ENCODE results near the gene INAVA. TPM values are rescaled to one million over a fixed set of nuclear protein-coding genes. Genes with fewer than 3 reads are reported as not detected.

INAVA gene
- total and polyA plus RNA-seq, 10 of the 15 experiments (the other 5 are each of a cell fraction or from before 2014, with no cell fraction given): 3.6 to 15.4 (median 9.5) TPM

DNA sequence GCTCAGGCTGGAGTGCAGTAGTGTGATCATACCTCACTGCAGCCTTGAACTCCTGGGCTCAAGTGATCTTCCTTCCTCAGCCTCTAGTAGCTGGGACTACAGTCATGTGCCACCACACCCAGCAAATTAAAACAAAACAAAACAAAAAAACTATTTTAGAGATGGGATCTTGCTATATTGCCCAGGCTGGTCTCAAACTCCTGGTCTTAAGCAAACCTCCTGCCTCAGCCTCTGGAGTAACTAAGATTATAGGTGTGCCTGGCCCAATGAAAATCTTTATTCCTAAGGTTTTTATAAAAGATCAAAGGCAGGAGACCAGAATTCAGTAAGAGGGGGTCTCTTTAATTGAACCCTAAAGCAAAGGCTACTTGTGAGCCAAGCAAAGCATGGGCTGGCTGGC lies 10.1 kb downstream of the INAVA start:
- no peak overlapping the region for H3K9ac ChIP-seq (ENCODE audit: control insufficient read depth, insufficient read depth, low read length)
- no peaks in the 10 kb centered on the region; the same call in 2 of the 3 replicates for H3K9me3 ChIP-seq (replicated peaks; ENCODE audit: control insufficient read depth, insufficient read depth, low read length)
- no peak overlapping the region for H3K4me3 ChIP-seq
- ATAC-seq (no peak), FAIRE-seq (no peak), DNase-seq (ENCODE audit: low read depth, low spot score) (no peak)
- no peak overlapping the region for H3K4me2 ChIP-seq (ENCODE audit: control insufficient read depth, insufficient read depth)
- CTCF ChIA-PET: interaction anchor here (1.1 to 9.2 kb wide), 6 partner anchors 12 to 67 kb away, joined by 3 to 131 read pairs (median 3); partner anchors contain the start of gene INAVA
- RAD21 ChIA-PET (ENCODE audit: unreplicated experiment): interaction anchor here (1.4 to 5.5 kb wide), 8 partner anchors 8 to 283 kb away, joined by 4 to 53 read pairs (median 8); no protein-coding TSS in a partner anchor
- no peaks in the 10 kb centered on the region for H4K20me1 ChIP-seq (ENCODE audit: control insufficient read depth, insufficient read depth)
- no peaks in the 10 kb centered on the region for H3K79me2 ChIP-seq (ENCODE audit: control insufficient read depth, insufficient read depth, low read length)
- no peak overlapping the region for H2AFZ ChIP-seq (ENCODE audit: control insufficient read depth, low read depth, low read length)
- BruUV-seq (replicated peaks): no TSS peak
- H3K36me3 ChIP-seq (ENCODE audit: control insufficient read depth in 2 of 2, insufficient read depth in 2 of 2, low read length in 1 of 2): peaks cover 0 to 20% of the 10 kb centered on the region in 2 experiments; a peak in 2 of 4 replicates
- SMC1A ChIA-PET (ENCODE audit: uncharacterized antibody, unreplicated experiment): interaction anchor here (1.0 to 11.7 kb wide), 10 partner anchors 12 to 283 kb away, joined by 3 to 193 read pairs (median 10); partner anchors contain the start of gene INAVA
- in situ Hi-C loops (cut with MboI) (loop anchor here (5.0 kb wide), 1 partner anchor 138 kb away; no protein-coding TSS in a partner anchor), intact Hi-C loops (cut with micrococcal nuclease; ENCODE audit: unreplicated experiment) (loop anchor here (5.0 kb wide), 2 partner anchors 37 to 277 kb away; no protein-coding TSS in a partner anchor)
- POLR2A ChIA-PET: interaction anchor here (0.9 to 6.3 kb wide), 6 partner anchors 8 to 277 kb away, joined by 3 to 60 read pairs (median 6); partner anchors contain the start of gene INAVA
- H3K4me1 ChIP-seq (ENCODE audit: control insufficient read depth, insufficient read depth, low read length): peaks cover 12% of the 10 kb centered on the region
- TF ChIP-seq, protein P1, sequence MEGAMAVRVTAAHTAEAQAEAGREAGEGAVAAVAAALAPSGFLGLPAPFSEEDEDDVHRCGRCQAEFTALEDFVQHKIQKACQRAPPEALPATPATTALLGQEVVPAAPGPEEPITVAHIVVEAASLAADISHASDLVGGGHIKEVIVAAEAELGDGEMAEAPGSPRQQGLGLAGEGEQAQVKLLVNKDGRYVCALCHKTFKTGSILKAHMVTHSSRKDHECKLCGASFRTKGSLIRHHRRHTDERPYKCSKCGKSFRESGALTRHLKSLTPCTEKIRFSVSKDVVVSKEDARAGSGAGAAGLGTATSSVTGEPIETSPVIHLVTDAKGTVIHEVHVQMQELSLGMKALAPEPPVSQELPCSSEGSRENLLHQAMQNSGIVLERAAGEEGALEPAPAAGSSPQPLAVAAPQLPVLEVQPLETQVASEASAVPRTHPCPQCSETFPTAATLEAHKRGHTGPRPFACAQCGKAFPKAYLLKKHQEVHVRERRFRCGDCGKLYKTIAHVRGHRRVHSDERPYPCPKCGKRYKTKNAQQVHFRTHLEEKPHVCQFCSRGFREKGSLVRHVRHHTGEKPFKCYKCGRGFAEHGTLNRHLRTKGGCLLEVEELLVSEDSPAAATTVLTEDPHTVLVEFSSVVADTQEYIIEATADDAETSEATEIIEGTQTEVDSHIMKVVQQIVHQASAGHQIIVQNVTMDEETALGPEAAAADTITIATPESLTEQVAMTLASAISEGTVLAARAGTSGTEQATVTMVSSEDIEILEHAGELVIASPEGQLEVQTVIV (IDR thresholded peaks at IDR 0.05; ENCODE audit: borderline replicate concordance, partially characterized antibody): no peak
- TF ChIP-seq, protein P2, sequence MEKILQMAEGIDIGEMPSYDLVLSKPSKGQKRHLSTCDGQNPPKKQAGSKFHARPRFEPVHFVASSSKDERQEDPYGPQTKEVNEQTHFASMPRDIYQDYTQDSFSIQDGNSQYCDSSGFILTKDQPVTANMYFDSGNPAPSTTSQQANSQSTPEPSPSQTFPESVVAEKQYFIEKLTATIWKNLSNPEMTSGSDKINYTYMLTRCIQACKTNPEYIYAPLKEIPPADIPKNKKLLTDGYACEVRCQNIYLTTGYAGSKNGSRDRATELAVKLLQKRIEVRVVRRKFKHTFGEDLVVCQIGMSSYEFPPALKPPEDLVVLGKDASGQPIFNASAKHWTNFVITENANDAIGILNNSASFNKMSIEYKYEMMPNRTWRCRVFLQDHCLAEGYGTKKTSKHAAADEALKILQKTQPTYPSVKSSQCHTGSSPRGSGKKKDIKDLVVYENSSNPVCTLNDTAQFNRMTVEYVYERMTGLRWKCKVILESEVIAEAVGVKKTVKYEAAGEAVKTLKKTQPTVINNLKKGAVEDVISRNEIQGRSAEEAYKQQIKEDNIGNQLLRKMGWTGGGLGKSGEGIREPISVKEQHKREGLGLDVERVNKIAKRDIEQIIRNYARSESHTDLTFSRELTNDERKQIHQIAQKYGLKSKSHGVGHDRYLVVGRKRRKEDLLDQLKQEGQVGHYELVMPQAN (conservative IDR thresholded peaks at IDR 0.05): no peak
- TF ChIP-seq, protein P3, sequence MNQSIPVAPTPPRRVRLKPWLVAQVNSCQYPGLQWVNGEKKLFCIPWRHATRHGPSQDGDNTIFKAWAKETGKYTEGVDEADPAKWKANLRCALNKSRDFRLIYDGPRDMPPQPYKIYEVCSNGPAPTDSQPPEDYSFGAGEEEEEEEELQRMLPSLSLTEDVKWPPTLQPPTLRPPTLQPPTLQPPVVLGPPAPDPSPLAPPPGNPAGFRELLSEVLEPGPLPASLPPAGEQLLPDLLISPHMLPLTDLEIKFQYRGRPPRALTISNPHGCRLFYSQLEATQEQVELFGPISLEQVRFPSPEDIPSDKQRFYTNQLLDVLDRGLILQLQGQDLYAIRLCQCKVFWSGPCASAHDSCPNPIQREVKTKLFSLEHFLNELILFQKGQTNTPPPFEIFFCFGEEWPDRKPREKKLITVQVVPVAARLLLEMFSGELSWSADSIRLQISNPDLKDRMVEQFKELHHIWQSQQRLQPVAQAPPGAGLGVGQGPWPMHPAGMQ (IDR thresholded peaks at IDR 0.05; ENCODE audit: borderline replicate concordance): no peak
- TF ChIP-seq, protein P4, sequence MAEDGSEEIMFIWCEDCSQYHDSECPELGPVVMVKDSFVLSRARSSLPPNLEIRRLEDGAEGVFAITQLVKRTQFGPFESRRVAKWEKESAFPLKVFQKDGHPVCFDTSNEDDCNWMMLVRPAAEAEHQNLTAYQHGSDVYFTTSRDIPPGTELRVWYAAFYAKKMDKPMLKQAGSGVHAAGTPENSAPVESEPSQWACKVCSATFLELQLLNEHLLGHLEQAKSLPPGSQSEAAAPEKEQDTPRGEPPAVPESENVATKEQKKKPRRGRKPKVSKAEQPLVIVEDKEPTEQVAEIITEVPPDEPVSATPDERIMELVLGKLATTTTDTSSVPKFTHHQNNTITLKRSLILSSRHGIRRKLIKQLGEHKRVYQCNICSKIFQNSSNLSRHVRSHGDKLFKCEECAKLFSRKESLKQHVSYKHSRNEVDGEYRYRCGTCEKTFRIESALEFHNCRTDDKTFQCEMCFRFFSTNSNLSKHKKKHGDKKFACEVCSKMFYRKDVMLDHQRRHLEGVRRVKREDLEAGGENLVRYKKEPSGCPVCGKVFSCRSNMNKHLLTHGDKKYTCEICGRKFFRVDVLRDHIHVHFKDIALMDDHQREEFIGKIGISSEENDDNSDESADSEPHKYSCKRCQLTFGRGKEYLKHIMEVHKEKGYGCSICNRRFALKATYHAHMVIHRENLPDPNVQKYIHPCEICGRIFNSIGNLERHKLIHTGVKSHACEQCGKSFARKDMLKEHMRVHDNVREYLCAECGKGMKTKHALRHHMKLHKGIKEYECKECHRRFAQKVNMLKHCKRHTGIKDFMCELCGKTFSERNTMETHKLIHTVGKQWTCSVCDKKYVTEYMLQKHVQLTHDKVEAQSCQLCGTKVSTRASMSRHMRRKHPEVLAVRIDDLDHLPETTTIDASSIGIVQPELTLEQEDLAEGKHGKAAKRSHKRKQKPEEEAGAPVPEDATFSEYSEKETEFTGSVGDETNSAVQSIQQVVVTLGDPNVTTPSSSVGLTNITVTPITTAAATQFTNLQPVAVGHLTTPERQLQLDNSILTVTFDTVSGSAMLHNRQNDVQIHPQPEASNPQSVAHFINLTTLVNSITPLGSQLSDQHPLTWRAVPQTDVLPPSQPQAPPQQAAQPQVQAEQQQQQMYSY (CRISPR knock-in tag; IDR thresholded peaks at IDR 0.05): no peak
- TF ChIP-seq, protein P5, sequence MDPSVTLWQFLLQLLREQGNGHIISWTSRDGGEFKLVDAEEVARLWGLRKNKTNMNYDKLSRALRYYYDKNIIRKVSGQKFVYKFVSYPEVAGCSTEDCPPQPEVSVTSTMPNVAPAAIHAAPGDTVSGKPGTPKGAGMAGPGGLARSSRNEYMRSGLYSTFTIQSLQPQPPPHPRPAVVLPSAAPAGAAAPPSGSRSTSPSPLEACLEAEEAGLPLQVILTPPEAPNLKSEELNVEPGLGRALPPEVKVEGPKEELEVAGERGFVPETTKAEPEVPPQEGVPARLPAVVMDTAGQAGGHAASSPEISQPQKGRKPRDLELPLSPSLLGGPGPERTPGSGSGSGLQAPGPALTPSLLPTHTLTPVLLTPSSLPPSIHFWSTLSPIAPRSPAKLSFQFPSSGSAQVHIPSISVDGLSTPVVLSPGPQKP (IDR thresholded peaks at IDR 0.05; ENCODE audit: low read depth, low read length): no peak
- TF ChIP-seq RB1 (IDR thresholded peaks at IDR 0.05; ENCODE audit: borderline replicate concordance): no peak
- TF ChIP-seq, protein P6, sequence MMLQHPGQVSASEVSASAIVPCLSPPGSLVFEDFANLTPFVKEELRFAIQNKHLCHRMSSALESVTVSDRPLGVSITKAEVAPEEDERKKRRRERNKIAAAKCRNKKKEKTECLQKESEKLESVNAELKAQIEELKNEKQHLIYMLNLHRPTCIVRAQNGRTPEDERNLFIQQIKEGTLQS (IDR thresholded peaks at IDR 0.05; ENCODE audit: borderline replicate concordance, extremely low read depth, low read depth, low read length): no peak
- TF ChIP-seq BACH1 (IDR thresholded peaks at IDR 0.05; ENCODE audit: borderline replicate concordance): no peak
- TF ChIP-seq YBX1 (IDR thresholded peaks at IDR 0.05): no peak
- H3K27ac ChIP-seq (ENCODE audit: control insufficient read depth, insufficient read depth): no peak overlapping the region
- H3K27me3 ChIP-seq (replicated peaks in 1 of 2; ENCODE audit: control insufficient read depth in 2 of 2, insufficient read depth in 2 of 2, low read length in 1 of 2): no peaks in the 10 kb centered on the region

Measured in GM12878 (cell line).